SK-N-MC (cell line): Measurements from ENCODE around the gene MYBPH.

Experiments
- DNase-seq: peaks from one replicate; pipeline ENCODE4 v3.0.0-alpha.2; 2011; ENCODE audit warnings: low read depth, low spot score
- H3K27ac ChIP-seq: fragments of 200-600 bp; sonication (generic); 2 replicates; pipeline ENCODE4 v1.5.1; 2016; ENCODE audit warnings: mixed run types
- H3K36me3 ChIP-seq: fragments of 200-600 bp; sonication (generic); 2 replicates; pipeline ENCODE4 v1.6.1; 2017; ENCODE audit warnings: antibody characterized with exemption, low read length, mixed read lengths; ENCODE audit not compliant: insufficient read depth
- H3K4me3 ChIP-seq: fragments of 200-600 bp; sonication (generic); 2 replicates; pipeline ENCODE4 v1.5.1; 2016
- H3K9ac ChIP-seq: fragments of 200-600 bp; sonication (generic); 2 replicates; pipeline ENCODE4 v1.8.0; 2017; ENCODE audit warnings: mixed run types, mixed read lengths; ENCODE audit not compliant: insufficient read length
- H3K9me3 ChIP-seq: fragments of 200-600 bp; sonication (generic); 2 replicates; pipeline ENCODE4 v1.6.1; 2017; ENCODE audit warnings: low read depth, mild to moderate bottlenecking, antibody characterized with exemption, low read length, moderate library complexity, mixed read lengths
- EZH2 ChIP-seq: fragments of 200-600 bp; sonication (generic); IDR thresholded peaks from one replicate; pipeline ENCODE4 v1.6.1; 2017; ENCODE audit warnings: antibody characterized with exemption
- FOXP2 ChIP-seq: optimal IDR thresholded peaks from 2 replicates; pipeline ENCODE3; 2011; ENCODE audit warnings: mild to moderate bottlenecking, moderate library complexity; ENCODE audit not compliant: insufficient read depth; ENCODE audit errors: extremely low read length, control extremely low read depth
- POLR2AphosphoS5 ChIP-seq: IDR thresholded peaks from 2 replicates; pipeline ENCODE4 v1.6.1; 2012; ENCODE audit warnings: mild to moderate bottlenecking, low read depth, low read length, borderline replicate concordance

MYBPH gene

DNA sequence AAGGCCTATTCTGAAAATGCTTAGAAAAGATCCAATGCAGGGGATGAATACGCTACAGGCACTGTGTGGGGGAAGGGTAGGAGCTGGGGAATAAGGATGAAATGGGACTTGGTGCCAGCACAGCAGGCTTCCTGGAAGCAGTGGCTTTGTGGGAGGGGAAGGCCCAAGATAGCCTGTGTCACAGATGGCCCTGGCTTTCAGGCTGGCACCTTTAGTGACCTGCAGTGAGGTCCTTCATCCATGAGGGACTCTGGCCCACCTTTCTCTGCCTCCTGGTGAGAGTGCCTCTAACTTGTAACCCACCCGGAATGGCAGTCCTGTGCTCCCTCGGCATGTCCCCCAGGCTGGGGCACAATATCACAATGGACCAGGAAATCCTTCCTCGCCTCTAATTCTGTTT lies 10.0 kb upstream of the MYBPH start:
- Histone ChIP-seq H3K9me3 (no peaks in the 10 kb centered on the region), H3K27ac (no peak overlapping the region), H3K9ac (no peak overlapping the region), H3K4me3 (no peak overlapping the region), H3K36me3 (no peaks in the 10 kb centered on the region)
- TF ChIP-seq EZH2 (no peak), POLR2AphosphoS5 (no peak), FOXP2 (no peak)
- no peak for DNase-seq

- no peak for TF ChIP-seq EZH2
- no peak for TF ChIP-seq FOXP2
- no peak for TF ChIP-seq POLR2AphosphoS5
- no peaks in the 10 kb centered on the region for H3K36me3 ChIP-seq
Observed at GRCh38 chr1:203185061-203185461, 9.4 kb upstream of the MYBPH start.

DNA sequence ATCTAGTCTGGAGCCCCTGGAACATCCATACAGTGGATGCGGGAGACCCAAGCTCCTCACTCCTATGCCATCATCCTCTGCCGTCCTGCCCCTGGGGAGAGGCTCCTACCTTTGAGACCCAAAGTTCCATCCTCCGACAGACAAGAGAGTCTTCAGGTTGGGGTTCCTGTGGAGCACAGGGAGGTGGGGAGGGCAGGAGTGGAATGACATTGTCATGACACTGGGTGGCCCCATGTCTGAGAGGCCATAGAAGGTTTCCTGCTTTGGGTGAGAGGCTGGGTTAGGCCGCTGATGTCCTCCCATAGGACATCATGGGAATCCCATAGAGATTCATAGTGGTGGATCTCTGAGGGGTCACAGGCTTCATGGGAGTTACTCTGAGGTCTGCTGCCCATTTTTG lies 8.8 kb upstream of the MYBPH start:
- no peak overlapping the region for H3K4me3 ChIP-seq
- no peak overlapping the region for H3K27ac ChIP-seq
- no peaks in the 10 kb centered on the region for H3K9me3 ChIP-seq
- H3K36me3 ChIP-seq, result no peaks in the 10 kb centered on the region
- H3K9ac ChIP-seq, result no peak overlapping the region
- DNase-seq, result no peak
- TF ChIP-seq FOXP2 (no peak), POLR2AphosphoS5 (no peak), EZH2 (no peak)

More at GRCh38 chr1:203185061-203185461, 9.4 kb upstream of the MYBPH start:
- Histone ChIP-seq H3K9me3 (no peaks in the 10 kb centered on the region), H3K27ac (no peak overlapping the region), H3K9ac (no peak overlapping the region), H3K4me3 (no peak overlapping the region)
- no peak for DNase-seq

GRCh38 chr1:203183828-203184227 lies 8.2 kb upstream of the MYBPH start:
- no peak overlapping the region for H3K27ac ChIP-seq
- no peaks in the 10 kb centered on the region for H3K36me3 ChIP-seq
- no peak overlapping the region for H3K4me3 ChIP-seq
- no peak for TF ChIP-seq EZH2
- no peak for TF ChIP-seq FOXP2
- no peak for TF ChIP-seq POLR2AphosphoS5
- no peak for DNase-seq
- no peak overlapping the region for H3K9ac ChIP-seq
- H3K9me3 ChIP-seq, result no peaks in the 10 kb centered on the region

GRCh38 chr1:203182387-203182953 lies 6.8 kb upstream of the MYBPH start:
- Histone ChIP-seq H3K4me3 (no peak overlapping the region), H3K9me3 (no peaks in the 10 kb centered on the region), H3K9ac (no peak overlapping the region), H3K36me3 (no peaks in the 10 kb centered on the region), H3K27ac (no peak overlapping the region)
- TF ChIP-seq EZH2, result no peak
- no peak for TF ChIP-seq POLR2AphosphoS5
- TF ChIP-seq FOXP2, result no peak
- DNase-seq, result no peak

- Histone ChIP-seq H3K27ac (no peak overlapping the region), H3K36me3 (no peaks in the 10 kb centered on the region), H3K9me3 (no peaks in the 10 kb centered on the region), H3K4me3 (no peak overlapping the region), H3K9ac (no peak overlapping the region)
- TF ChIP-seq POLR2AphosphoS5, result no peak
- TF ChIP-seq EZH2, result no peak
- TF ChIP-seq FOXP2, result no peak
- no peak for DNase-seq
Observed at GRCh38 chr1:203181586-203182386, 6.2 kb upstream of the MYBPH start.

GRCh38 chr1:203180611-203181330 lies 5.1 kb upstream of the MYBPH start:
- Histone ChIP-seq H3K9me3 (no peaks in the 10 kb centered on the region), H3K4me3 (no peak overlapping the region), H3K36me3 (no peaks in the 10 kb centered on the region), H3K27ac (no peak overlapping the region), H3K9ac (no peak overlapping the region)
- TF ChIP-seq EZH2 (no peak), POLR2AphosphoS5 (no peak), FOXP2 (no peak)
- no peak for DNase-seq

DNA sequence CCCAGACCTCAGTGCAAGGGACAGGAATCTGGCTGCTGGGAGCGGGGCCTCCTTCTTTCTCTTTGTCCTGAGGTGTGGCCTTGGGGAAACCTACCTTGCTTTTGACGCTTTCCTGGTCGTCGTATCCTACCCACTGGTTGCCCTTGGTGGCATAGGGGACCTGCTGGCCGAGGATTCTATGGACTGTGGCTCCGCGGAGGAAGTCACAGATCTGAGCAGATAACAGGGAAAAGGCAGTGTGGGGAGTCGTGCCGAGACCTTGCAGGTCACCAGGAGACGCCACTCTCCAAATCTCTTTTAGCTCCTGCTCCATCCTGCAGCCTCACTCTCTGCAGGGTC lies 4.0 kb upstream of the MYBPH start:
- DNase-seq, result no peak
- no peaks in the 10 kb centered on the region for H3K9me3 ChIP-seq
- H3K9ac ChIP-seq, result no peak overlapping the region
- TF ChIP-seq EZH2 (no peak), FOXP2 (no peak), POLR2AphosphoS5 (no peak)
- no peak overlapping the region for H3K4me3 ChIP-seq
- no peaks in the 10 kb centered on the region for H3K36me3 ChIP-seq
- H3K27ac ChIP-seq, result no peak overlapping the region
